ENCODE data around the gene CDK11B. TPM values are rescaled to one million over a fixed set of nuclear protein-coding genes. Genes with fewer than 3 reads are reported as not detected.

Gene CDK11B
- total and polyA plus RNA-seq, 2 experiments from 2014 or later = 11.7 to 19.1 TPM

DNA sequence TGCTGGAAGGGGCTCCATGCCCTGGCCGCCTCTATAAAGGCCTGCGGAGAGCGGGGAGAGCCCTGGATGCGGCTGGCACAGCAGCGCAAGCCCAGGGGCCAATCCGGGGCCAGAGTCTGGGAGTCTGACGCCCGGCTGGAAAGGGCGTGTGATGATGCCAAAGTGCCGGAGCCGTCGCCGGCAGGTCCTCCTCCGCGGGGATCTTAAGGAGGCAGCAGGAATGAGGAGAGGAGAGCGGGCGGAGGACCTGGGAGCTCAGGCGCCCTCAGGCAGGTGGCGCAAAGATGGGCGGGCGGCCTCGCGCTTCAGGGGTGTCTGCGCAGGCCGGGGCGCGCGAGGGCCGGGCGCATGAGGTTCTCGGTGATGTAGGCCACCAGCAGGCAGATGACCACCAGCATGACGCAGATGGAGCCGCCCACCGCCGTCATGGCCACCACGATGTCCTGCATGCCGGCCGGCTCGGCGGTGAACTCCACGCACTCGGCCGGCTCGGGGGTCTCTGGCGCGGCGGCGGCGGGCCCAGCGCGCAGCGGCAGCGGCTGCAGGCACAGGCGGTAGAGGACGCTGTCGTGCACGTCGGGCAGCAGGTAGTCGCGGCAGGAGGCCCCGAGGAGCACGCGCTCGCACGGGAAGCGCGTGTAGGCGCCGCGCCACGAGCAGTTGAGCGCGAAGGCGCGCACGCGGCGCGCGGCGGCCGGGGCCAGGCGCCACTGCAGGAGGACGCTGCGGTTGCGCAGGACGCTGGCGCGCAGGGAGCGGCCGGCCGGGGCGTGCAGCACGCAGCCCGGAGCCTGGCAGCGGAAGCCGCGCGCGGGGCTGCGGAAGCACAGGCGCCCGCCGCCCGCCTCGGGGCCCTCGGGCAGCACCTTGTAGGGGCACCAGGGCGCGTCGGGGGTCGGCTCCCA is 59.5 kb downstream of the CDK11B start:
- DNase-seq = peak; percentile 68

DNA sequence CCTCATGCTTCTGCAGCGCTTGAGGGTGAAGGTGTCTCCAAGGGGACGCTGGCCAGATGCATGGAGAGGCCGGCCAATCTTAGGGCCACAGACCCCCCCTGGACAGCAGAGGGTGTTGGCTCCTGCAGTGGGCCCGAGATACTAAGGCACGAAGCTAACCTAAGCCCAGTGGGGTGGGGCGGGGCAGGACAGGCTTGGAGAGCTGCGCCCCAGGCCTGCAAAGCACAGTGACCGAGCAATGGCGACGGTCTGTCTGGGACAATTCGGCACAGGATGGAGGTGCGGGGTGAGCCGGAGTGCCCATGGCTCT is 60.1 kb downstream of the CDK11B start:
- Histone ChIP-seq H3K27ac (no peak overlapping the region), H3K9me3 (ENCODE audit: low read depth) (no peaks in the 10 kb centered on the region), H4K20me1 (ENCODE audit: insufficient read depth) (no peaks in the 10 kb centered on the region), H2AFZ (no peak overlapping the region), H3F3A (ENCODE audit: insufficient read depth) (0 out of 2 replicates have a peak, but pooled peaks cover 4% of the 10 kb centered on the region), H3K79me2 (ENCODE audit: insufficient read depth) (no peaks in the 10 kb centered on the region), H3K9ac (no peak overlapping the region), H3K27me3 (replicated peaks; ENCODE audit: insufficient read depth) (peaks cover 12% of the 10 kb centered on the region; the same call in 1 of the 2 replicates), H3K4me2 (ENCODE audit: unreplicated experiment) (no peak overlapping the region), H3K4me3 (no peak overlapping the region; the same call in 1 of the 2 replicates), H3K9me2 (ENCODE audit: insufficient read depth) (no peaks in the 10 kb centered on the region), H3K4me1 (ENCODE audit: insufficient read depth) (no peaks in the 10 kb centered on the region), H3K36me3 (ENCODE audit: low read depth) (no peaks in the 10 kb centered on the region)
- WGBS, 2 experiments (ENCODE audit: low coverage in 1 of 2, low lambda C conversion rate in 2 of 2, missing lambda C conversion rate in 2 of 2) = 85 to 86% methylated on average over 12 to 13 of the region's 13 CpGs
- DNase-seq = no peak
- TF ChIP-seq EZH2 (IDR thresholded peaks at IDR 0.05; ENCODE audit: insufficient read depth, poor library complexity, severe bottlenecking) (no peak), EZH2phosphoT487 (IDR thresholded peaks at IDR 0.05; ENCODE audit: insufficient read depth, low read depth) (no peak)
- in situ Hi-C loops (cut with MboI) = no loop called here

More for the DNA sequence above, 59.5 kb downstream of the CDK11B start:
- no peak overlapping the region for H3K9ac ChIP-seq
- H3K4me2 ChIP-seq (ENCODE audit: unreplicated experiment) = no peak overlapping the region
- H2AFZ ChIP-seq = peak overlapping the region; percentile 54; the same call in 1 of the 2 replicates
- no peak overlapping the region for H3K27ac ChIP-seq
- H3K79me2 ChIP-seq (ENCODE audit: insufficient read depth) = no peaks in the 10 kb centered on the region
- 10 to 12% methylated on average over 76 to 99 of the region's 111 CpGs for WGBS, 2 experiments (ENCODE audit: low coverage in 1 of 2, low lambda C conversion rate in 2 of 2, missing lambda C conversion rate in 2 of 2)
- H3F3A ChIP-seq (ENCODE audit: insufficient read depth) = 0 out of 2 replicates have a peak, but pooled peaks cover 4% of the 10 kb centered on the region
- in situ Hi-C loops (cut with MboI) = no loop called here
- H3K36me3 ChIP-seq (ENCODE audit: low read depth) = no peaks in the 10 kb centered on the region
- H3K9me3 ChIP-seq (ENCODE audit: low read depth) = no peaks in the 10 kb centered on the region
- peak overlapping the region; percentile 35 for H3K4me3 ChIP-seq
- peaks cover 12% of the 10 kb centered on the region; the same call in 1 of the 2 replicates for H3K27me3 ChIP-seq (replicated peaks; ENCODE audit: insufficient read depth)
- no peak for TF ChIP-seq EZH2phosphoT487 (IDR thresholded peaks at IDR 0.05; ENCODE audit: insufficient read depth, low read depth)
- no peak for TF ChIP-seq EZH2 (IDR thresholded peaks at IDR 0.05; ENCODE audit: insufficient read depth, poor library complexity, severe bottlenecking)
- H3K4me1 ChIP-seq (ENCODE audit: insufficient read depth) = no peaks in the 10 kb centered on the region
- H3K9me2 ChIP-seq (ENCODE audit: insufficient read depth) = no peaks in the 10 kb centered on the region
- no peaks in the 10 kb centered on the region for H4K20me1 ChIP-seq (ENCODE audit: insufficient read depth)

DNA sequence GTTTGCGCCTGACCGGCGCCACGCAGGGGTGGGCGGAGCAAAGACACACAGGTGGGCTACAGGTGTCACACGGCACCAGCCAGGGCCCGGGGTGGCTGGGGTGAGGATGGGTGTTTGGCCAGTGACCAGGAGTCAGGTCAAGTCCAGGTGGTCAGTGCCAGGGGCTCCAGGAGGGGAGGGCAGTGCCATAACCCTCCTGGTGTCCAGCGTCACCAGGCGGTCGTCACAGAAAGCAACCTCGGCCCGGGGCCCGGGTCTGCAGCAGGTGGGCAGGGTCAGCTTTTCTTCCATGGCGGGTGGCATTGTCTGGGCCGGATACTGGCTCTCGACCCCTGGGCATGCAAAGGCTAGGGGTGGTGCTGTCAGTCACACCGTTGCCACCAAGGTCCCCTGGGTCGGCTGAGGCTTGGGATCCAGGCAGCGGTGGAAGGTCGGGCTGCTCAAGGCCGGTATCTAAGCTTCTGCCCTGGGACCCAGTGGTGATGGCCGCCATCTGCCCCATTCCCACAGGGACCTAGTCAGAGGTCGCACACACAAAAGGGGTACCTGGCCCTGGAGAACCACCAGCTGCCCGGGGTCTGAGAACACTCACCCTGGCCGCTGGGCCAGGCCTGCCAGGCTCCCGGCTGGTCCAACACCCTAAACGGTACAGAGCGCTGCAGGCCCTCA is 60.6 kb downstream of the CDK11B start:
- 0 out of 2 replicates have a peak, but pooled peaks cover 4% of the 10 kb centered on the region for H3F3A ChIP-seq (ENCODE audit: insufficient read depth)
- H3K36me3 ChIP-seq (ENCODE audit: low read depth) = no peaks in the 10 kb centered on the region
- H3K4me2 ChIP-seq (ENCODE audit: unreplicated experiment) = no peak overlapping the region
- no peaks in the 10 kb centered on the region for H3K9me2 ChIP-seq (ENCODE audit: insufficient read depth)
- peaks cover 12% of the 10 kb centered on the region; the same call in 1 of the 2 replicates for H3K27me3 ChIP-seq (replicated peaks; ENCODE audit: insufficient read depth)
- no peak overlapping the region for H3K9ac ChIP-seq
- no peak overlapping the region for H2AFZ ChIP-seq
- H3K9me3 ChIP-seq (ENCODE audit: low read depth) = no peaks in the 10 kb centered on the region
- in situ Hi-C loops (cut with MboI) = no loop called here
- WGBS, 2 experiments (ENCODE audit: low coverage in 1 of 2, low lambda C conversion rate in 2 of 2, missing lambda C conversion rate in 2 of 2) = 87 to 89% methylated on average over 28 of the region's 28 CpGs
- H4K20me1 ChIP-seq (ENCODE audit: insufficient read depth) = no peaks in the 10 kb centered on the region
- no peaks in the 10 kb centered on the region for H3K4me1 ChIP-seq (ENCODE audit: insufficient read depth)
- TF ChIP-seq EZH2 (IDR thresholded peaks at IDR 0.05; ENCODE audit: insufficient read depth, poor library complexity, severe bottlenecking) = no peak
- no peak for TF ChIP-seq EZH2phosphoT487 (IDR thresholded peaks at IDR 0.05; ENCODE audit: insufficient read depth, low read depth)
- H3K4me3 ChIP-seq = no peak overlapping the region
- H3K27ac ChIP-seq = no peak overlapping the region
- H3K79me2 ChIP-seq (ENCODE audit: insufficient read depth) = no peaks in the 10 kb centered on the region
- DNase-seq = no peak

DNA sequence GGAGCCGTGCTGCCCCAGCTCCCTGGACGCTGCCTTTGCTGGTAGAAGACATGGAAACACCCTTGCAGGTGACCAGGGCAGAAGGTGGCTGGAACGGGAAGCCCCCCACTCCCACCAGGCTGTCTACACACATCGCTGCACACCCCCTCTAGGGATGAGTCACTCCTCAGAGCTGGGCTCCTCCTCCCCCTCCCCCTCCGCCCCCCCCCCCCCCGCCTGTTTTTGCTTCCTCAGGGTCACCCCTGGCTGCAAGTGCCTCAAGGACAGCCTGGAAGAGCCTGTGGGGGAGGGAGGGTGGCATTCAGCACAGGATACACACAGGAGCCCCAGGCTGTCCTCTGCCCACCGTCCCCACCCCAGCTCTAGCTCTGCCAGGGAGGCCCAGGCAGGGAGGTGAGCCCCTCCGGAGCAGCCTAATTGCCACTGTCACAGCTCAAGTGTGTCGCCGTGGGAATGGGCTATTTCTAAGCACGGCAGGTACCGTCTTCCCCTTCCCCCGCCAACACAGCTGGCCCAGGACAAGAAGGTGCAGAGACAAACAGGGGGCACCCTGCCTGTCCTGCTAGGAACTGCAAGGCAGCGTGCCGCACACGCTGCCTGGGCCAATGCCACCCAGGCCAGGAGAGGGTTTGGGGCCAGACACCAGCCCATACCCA is 61.4 kb downstream of the CDK11B start:
- Histone ChIP-seq H2AFZ (no peak overlapping the region), H3K4me2 (ENCODE audit: unreplicated experiment) (no peak overlapping the region), H3K27ac (no peak overlapping the region), H3K4me3 (no peak overlapping the region), H3F3A (ENCODE audit: insufficient read depth) (no peaks in the 10 kb centered on the region), H3K36me3 (ENCODE audit: low read depth) (no peaks in the 10 kb centered on the region), H3K9me3 (ENCODE audit: low read depth) (no peaks in the 10 kb centered on the region), H3K9me2 (ENCODE audit: insufficient read depth) (no peaks in the 10 kb centered on the region), H3K79me2 (ENCODE audit: insufficient read depth) (no peaks in the 10 kb centered on the region), H3K4me1 (ENCODE audit: insufficient read depth) (no peaks in the 10 kb centered on the region), H3K9ac (no peak overlapping the region), H3K27me3 (replicated peaks; ENCODE audit: insufficient read depth) (peaks cover 12% of the 10 kb centered on the region; the same call in 1 of the 2 replicates), H4K20me1 (ENCODE audit: insufficient read depth) (no peaks in the 10 kb centered on the region)
- WGBS, 2 experiments (ENCODE audit: low coverage in 1 of 2, low lambda C conversion rate in 2 of 2, missing lambda C conversion rate in 2 of 2) = 32% methylated on average over 15 of the region's 16 CpGs
- TF ChIP-seq EZH2phosphoT487 (IDR thresholded peaks at IDR 0.05; ENCODE audit: insufficient read depth, low read depth) (no peak), EZH2 (IDR thresholded peaks at IDR 0.05; ENCODE audit: insufficient read depth, poor library complexity, severe bottlenecking) (no peak)
- DNase-seq = peak; percentile 63
- in situ Hi-C loops (cut with MboI) = no loop called here
